ENCODE data around the gene MUC12.
A peak's percentile ranks its signal among the peaks of the same experiment; 100 is the strongest.
"Not testable (repeated sequence)": the region's sequence is repeated elsewhere in the genome, so short reads cannot be mapped to it uniquely, and the experiment has no call there.

Gene MUC12

DNA sequence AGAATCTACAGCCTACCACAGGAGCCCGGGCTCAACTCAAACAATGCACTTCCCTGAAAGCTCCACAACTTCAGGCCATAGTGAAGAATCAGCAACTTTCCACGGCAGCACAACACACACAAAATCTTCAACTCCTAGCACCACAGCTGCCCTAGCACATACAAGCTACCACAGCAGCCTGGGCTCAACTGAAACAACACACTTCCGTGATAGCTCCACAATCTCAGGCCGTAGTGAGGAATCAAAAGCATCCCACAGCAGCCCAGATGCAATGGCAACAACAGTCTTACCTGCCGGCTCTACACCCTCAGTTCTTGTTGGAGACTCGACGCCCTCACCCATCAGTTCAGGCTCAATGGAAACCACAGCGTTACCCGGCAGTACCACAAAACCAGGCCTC lies 22.3 kb downstream of the MUC12 start:
- no peak for DNase-seq

DNA sequence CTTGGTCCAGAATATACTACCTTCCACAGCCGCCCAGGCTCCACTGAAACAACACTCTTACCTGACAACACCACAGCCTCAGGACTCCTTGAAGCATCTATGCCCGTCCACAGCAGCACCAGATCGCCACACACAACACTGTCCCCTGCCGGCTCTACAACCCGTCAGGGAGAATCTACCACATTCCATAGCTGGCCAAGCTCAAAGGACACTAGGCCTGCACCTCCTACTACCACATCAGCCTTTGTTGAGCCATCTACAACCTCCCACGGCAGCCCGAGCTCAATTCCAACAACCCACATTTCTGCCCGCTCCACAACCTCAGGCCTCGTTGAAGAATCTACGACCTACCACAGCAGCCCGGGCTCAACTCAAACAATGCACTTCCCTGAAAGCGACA lies 22.9 kb downstream of the MUC12 start:
- not testable (repeated sequence) for DNase-seq

GRCh38 chr7:100994671-100995070 lies 25.3 kb downstream of the MUC12 start:
- DNase-seq, result not testable (repeated sequence)

- DNase-seq, result not testable (repeated sequence)
Measured at GRCh38 chr7:100998530-100998929, 29.2 kb downstream of the MUC12 start.

DNA sequence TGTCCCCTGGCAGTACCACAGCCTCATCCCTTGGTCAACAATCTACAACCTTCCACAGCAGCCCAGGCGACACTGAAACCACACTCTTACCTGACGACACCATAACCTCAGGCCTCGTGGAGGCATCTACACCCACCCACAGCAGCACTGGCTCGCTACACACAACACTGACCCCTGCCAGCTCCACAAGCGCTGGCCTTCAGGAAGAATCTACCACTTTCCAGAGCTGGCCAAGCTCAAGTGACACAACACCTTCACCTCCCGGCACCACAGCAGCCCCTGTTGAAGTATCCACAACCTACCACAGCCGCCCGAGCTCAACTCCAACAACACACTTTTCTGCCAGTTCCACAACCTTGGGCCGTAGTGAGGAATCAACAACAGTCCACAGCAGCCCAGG lies 30.0 kb downstream of the MUC12 start:
- not testable (repeated sequence) for DNase-seq

DNA sequence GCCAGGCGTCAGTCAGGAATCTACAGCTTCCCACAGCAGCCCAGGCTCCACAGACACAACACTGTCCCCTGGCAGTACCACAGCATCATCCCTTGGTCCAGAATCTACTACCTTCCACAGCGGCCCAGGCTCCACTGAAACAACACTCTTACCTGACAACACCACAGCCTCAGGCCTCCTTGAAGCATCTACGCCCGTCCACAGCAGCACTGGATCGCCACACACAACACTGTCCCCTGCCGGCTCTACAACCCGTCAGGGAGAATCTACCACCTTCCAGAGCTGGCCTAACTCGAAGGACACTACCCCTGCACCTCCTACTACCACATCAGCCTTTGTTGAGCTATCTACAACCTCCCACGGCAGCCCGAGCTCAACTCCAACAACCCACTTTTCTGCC lies 30.7 kb downstream of the MUC12 start:
- DNase-seq, result not testable (repeated sequence)

DNA sequence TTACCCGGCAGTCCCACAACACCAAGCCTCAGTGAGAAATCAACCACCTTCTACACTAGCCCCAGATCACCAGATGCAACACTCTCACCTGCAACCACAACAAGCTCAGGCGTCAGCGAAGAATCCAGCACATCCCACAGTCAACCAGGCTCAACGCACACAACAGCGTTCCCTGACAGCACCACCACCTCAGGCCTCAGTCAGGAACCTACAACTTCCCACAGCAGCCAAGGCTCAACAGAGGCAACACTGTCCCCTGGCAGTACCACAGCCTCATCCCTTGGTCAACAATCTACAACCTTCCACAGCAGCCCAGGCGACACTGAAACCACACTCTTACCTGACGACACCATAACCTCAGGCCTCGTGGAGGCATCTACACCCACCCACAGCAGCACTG lies 33.0 kb downstream of the MUC12 start:
- not testable (repeated sequence) for DNase-seq

DNA sequence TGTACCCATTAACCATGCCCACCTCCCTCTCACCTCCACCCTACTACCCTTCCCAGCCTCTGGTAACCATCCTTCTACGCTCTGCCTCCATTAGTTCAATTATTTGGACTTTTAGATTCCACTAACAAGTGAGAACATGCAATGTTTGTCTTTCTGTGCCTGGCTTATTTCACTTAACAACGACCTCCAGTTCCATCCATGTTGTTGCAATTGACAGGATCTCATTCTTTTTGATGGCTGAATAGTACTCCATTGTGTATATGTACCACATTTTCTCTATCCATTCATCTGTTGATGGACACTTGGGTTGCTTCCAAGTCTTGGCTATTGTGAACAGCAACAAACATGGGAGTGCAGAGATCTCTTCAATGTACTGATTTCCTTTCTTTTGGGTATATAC lies 38.0 kb downstream of the MUC12 start:
- DNase-seq, result not testable (repeated sequence)

- no peak for DNase-seq
Measured at GRCh38 chr7:101009629-101010028, 40.3 kb downstream of the MUC12 start.

GRCh38 chr7:101012931-101013330 lies 43.6 kb downstream of the MUC12 start:
- DNase-seq, result no peak

GRCh38 chr7:101015626-101016025 lies 46.3 kb downstream of the MUC12 start:
- no peak for DNase-seq

GRCh38 chr7:101017064-101017777 lies 47.9 kb downstream of the MUC12 start:
- peak; percentile 89 for DNase-seq

GRCh38 chr7:101018271-101019167 lies 49.2 kb downstream of the MUC12 start:
- peak; percentile 43 for DNase-seq

DNA sequence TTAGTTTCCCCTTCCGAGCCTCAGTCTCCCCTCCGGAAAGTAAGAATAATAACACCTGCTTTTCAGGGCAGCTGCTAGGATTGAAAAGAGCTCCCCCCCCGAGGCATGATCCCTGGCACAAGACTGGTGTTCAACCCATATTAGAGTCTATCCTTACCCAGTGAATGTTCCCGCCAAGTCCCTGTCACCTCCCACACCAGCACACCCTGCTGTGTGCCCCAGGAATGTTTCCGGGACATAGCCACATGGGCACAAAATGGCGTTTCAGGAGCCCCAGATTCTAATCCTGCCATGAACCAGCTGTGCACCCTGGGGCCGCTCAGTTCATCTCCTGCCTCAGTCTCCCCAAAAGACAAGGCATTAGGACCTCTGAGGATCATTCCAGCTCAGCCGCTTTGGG lies 51.1 kb downstream of the MUC12 start:
- DNase-seq, result no peak

DNA sequence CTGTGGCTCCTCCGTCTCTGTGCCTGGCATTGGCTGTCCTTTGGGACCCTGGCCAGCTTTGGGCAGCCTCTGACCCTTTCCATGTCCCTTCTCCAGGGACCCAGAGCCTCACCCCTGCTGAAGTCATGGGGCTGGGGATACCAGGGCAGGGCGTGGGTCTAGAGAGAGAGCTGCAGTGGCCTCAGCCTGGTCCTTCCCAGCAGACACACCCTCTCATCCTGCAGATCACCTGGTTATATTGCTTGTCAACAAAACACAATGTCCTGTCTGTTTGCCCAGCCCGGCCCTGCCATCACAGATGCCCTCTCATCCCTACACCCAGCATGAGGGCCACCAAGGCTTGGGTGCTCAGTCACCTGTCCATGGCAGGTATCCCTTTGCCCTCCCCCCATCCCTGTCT lies 52.3 kb downstream of the MUC12 start:
- DNase-seq, result no peak

- no peak for DNase-seq
Measured at GRCh38 chr7:101023839-101024238, 54.5 kb downstream of the MUC12 start.

DNA sequence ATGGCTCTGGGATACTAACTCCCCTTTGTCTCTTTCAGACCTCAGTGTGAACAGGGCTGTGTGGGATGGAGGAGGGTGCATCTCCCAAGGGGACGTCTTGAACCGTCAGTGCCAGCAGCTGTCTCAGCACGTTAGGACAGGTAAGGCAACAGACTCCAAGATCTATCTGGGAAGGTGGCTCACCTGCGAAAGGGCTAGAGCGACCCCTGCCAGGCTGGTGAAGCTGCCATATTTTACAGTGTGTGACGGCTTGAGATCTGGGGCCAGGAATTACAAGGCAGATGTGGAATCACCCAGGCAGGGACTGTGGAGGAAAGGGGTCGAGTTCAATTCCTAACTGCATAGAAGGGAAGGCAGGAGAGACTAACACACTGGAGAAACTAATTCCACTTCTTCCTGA lies 61.7 kb downstream of the MUC12 start:
- DNase-seq, result no peak

GRCh38 chr7:101035941-101036340 lies 66.6 kb downstream of the MUC12 start:
- DNase-seq, result no peak

GRCh38 chr7:101041283-101041682 lies 71.9 kb downstream of the MUC12 start:
- DNase-seq, result not testable (repeated sequence)

DNA sequence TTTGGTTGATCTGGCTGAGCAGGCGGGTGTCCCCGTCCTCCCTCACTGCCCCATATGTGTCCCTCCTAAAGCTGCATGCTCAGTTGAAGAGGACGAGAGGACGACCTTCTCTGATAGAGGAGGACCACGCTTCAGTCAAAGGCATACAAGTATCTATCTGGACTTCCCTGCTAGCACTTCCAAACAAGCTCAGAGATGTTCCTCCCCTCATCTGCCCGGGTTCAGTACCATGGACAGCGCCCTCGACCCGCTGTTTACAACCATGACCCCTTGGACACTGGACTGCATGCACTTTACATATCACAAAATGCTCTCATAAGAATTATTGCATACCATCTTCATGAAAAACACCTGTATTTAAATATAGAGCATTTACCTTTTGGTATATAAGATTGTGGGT lies 89.0 kb downstream of the MUC12 start:
- peak; percentile 56 for DNase-seq

DNA sequence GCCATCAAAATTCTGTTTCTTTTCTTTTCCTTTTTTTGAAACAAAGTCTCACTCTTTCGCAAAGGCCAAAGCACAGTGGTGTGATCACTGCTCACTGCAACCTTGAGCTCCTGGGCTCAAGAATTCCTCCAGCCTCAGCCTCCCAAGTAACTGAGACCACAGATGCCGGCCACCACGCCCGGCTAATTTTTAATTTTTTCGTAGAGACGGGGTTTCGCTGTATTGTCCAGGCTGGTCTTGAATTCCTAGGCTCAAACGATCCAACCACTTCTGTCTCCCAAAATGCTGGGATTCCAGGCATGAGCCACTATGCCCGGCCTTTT lies 90.2 kb downstream of the MUC12 start:
- DNase-seq, result no peak

DNA sequence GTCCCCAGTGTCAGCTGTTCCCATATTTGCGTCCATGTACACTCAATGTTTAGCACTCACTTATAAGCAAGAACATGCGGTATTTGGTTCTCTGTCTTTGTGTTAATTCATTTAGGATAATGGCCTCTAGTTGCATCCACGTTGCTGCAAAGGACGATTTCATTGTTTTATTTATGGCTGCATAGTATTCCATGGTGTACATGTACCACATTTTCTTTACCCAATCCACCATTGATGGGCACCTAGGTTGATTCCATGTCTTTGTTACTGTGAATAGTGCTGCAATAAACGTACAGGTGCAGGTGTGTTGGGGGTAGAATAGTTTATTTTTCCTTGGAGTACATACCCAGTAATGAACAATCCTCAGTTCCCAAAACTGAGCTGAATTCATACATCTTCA lies 91.6 kb downstream of the MUC12 start:
- DNase-seq, result no peak

- not testable (repeated sequence) for DNase-seq
Measured at GRCh38 chr7:101064176-101064550, 94.8 kb downstream of the MUC12 start.

DNA sequence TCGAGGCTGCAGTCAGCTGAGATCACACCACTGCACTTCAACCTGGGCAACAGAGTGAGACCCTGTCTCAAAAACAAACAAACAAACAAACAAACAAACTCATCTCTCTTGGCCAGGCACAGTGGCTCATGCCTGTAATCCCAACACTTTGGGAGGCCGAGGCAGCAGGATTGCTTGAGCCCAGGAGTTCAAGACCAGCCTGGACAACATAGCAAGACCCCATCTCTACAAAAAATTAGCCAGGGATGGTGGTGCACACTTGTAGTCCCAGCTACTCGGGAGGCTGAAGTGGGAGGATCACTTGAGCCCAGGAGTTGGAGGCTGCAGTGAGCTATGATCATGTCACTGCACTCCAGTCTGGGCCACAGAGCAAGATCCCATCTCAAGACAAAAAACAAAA lies 95.8 kb downstream of the MUC12 start:
- not testable (repeated sequence) for DNase-seq
